ENCODE data around the gene WDFY3.

GRCh38 chr4:84644087-84644486 lies 322.4 kb downstream of the WDFY3 start:
- no peak for TF ChIP-seq EZH2phosphoT487 (IDR thresholded peaks at IDR 0.05; ENCODE audit: insufficient read depth, low read depth)
- no peak for TF ChIP-seq EZH2 (IDR thresholded peaks at IDR 0.05; ENCODE audit: insufficient read depth, poor library complexity, severe bottlenecking)

Data from GM23248 (cell line).